Panc1 (cell line): Measurements from ENCODE around the gene LRRTM2.
A peak's percentile ranks its signal among the peaks of the same experiment; 100 is the strongest.

Experiments used
- CTCF ChIP-seq: fragments of 450-650 bp; IDR thresholded peaks from 2 replicates; pipeline ENCODE4 v1.5.1; 2017; ENCODE audit warnings: mild to moderate bottlenecking
- POLR2AphosphoS5 ChIP-seq: IDR thresholded peaks from 2 replicates; pipeline ENCODE4 v1.6.1; 2012; ENCODE audit warnings: mild to moderate bottlenecking, low read depth, low read length, moderate library complexity
- REST ChIP-seq, 2 experiments: IDR thresholded peaks; 2 replicates each; pipeline ENCODE4 v1.6.1; 2011 to 2012; ENCODE audit warnings: low read depth in 2 of 2, control low read depth in 1 of 2, low read length in 1 of 2, mild to moderate bottlenecking in 1 of 2, moderate library complexity in 1 of 2; ENCODE audit not compliant: insufficient read depth in 1 of 2

GRCh38 chr5:138824924-138825863 is 49.9 kb downstream of the LRRTM2 start:
- TF ChIP-seq CTCF (peak; percentile 73; the same call in 1 of the 2 replicates), REST (IDR thresholded peaks at IDR 0.05; ENCODE audit: insufficient read depth in 1 of 2, low read depth in 2 of 2, low read length in 1 of 2) (no peak), POLR2AphosphoS5 (no peak)
